Sciatic nerve (tissue), 1 donor: Measurements from ENCODE around the gene DIP2A. TPM values are rescaled to one million over a fixed set of nuclear protein-coding genes. Genes with fewer than 3 reads are reported as not detected.

ENCODE experiments used
- total RNA-seq: library from RNA; stranded (reverse); fragmentation: NEBNext Ultra II Directional; extraction: Animal tissue kit (Norgen Biotek cat#: 25700); gene quantifications from one replicate; pipeline ENCODE4 v1.2.1, GENCODE V29; 2021
- donor health status: DM: no; HTN: no; CAD: no.

DIP2A gene
- total RNA-seq, 1 donor from 2014 or later, result 73.7 TPM

Other genes starting within 250 kb of the DIP2A start
- 111 TPM for gene LSS, start 230.1 kb upstream of the DIP2A start, total RNA-seq
- gene MCM3AP, start 173.3 kb upstream of the DIP2A start, total RNA-seq, result 103 TPM
- 12.7 TPM for gene YBEY, start 172.5 kb upstream of the DIP2A start, total RNA-seq
- gene C21orf58, start 135.0 kb upstream of the DIP2A start, total RNA-seq, result 4.4 TPM
- 41.9 TPM for gene PCNT, start 134.7 kb upstream of the DIP2A start, total RNA-seq
- 1,180 TPM for gene S100B, start 146.2 kb downstream of the DIP2A start, total RNA-seq
- 178 TPM for gene PRMT2, start 176.8 kb downstream of the DIP2A start, total RNA-seq